K562 (cell line): ENCODE results near the gene RPS2. TPM values are rescaled to one million over a fixed set of nuclear protein-coding genes. Genes with fewer than 3 reads are reported as not detected.

ENCODE experiments used
- CREM ChIP-seq: IDR thresholded peaks from 2 replicates; pipeline ENCODE4 v1.6.1; 2014; ENCODE audit warnings: antibody characterized with exemption, low read depth
- CTBP1 ChIP-seq: fragments of 450-650 bp; IDR thresholded peaks from 2 replicates; pipeline ENCODE4 v1.6.1; 2016; ENCODE audit warnings: borderline replicate concordance
- DLX4 ChIP-seq: fragments of 250-450 bp; sonication (Bioruptor Pico); IDR thresholded peaks from 2 replicates; pipeline ENCODE4 v1.6.1; 2021; ENCODE audit warnings: mild to moderate bottlenecking
- EP400 ChIP-seq: fragments of 450-650 bp; IDR thresholded peaks from 2 replicates; pipeline ENCODE4 v1.6.1; 2017; ENCODE audit warnings: antibody characterized with exemption, mild to moderate bottlenecking, moderate library complexity
- ETV6 ChIP-seq, 3 experiments: fragments of 150-350 bp in 1 of 3; sonication (generic) in 1 of 3; formaldehyde crosslinking in 1 of 3; IDR thresholded peaks; 2 replicates each; pipeline versions ENCODE4 v1.6.1 to v1.8.0; 2014 to 2022; ENCODE audit warnings: borderline replicate concordance in 2 of 3, low read depth in 2 of 3, antibody characterized with exemption in 1 of 3, low read length in 1 of 3, mild to moderate bottlenecking in 1 of 3, missing genetic modification reagents in 1 of 3
- L3MBTL2 ChIP-seq: fragments of 450-650 bp; IDR thresholded peaks from 2 replicates; pipeline ENCODE4 v1.6.1; 2016; ENCODE audit warnings: mild to moderate bottlenecking, moderate library complexity
- MTA1 ChIP-seq: fragments of 450-650 bp; IDR thresholded peaks from 2 replicates; pipeline ENCODE4 v1.6.1; 2017; ENCODE audit warnings: borderline replicate concordance
- PPARD ChIP-seq: fragments of 250-450 bp; sonication (Bioruptor Pico); IDR thresholded peaks from 2 replicates; pipeline ENCODE4 v1.8.0; 2022; ENCODE audit warnings: inconsistent platforms, mild to moderate bottlenecking, moderate library complexity
- RBM17 ChIP-seq: fragments of 200-400 bp; formaldehyde crosslinking; IDR thresholded peaks from 2 replicates; pipeline ENCODE4 v1.6.1; 2017; ENCODE audit warnings: low read depth, mild to moderate bottlenecking, low read length, borderline replicate concordance
- SRSF7 ChIP-seq: fragments of 200-400 bp; formaldehyde crosslinking; optimal IDR thresholded peaks from 2 replicates; pipeline ENCODE3; 2017; ENCODE audit warnings: mild to moderate bottlenecking, low read depth, low read length
- SUPT5H ChIP-seq: fragments of 450-650 bp; IDR thresholded peaks from 2 replicates; pipeline ENCODE4 v1.6.1; 2016
- TAF1 ChIP-seq: IDR thresholded peaks from 2 replicates; pipeline ENCODE4 v1.6.1; 2011; ENCODE audit warnings: mild to moderate bottlenecking, low read length, moderate library complexity; ENCODE audit not compliant: insufficient read depth, control insufficient read depth, severe bottlenecking; ENCODE audit errors: extremely low read depth
- ZBTB17 ChIP-seq: fragments of 450-650 bp; formaldehyde crosslinking; IDR thresholded peaks from 2 replicates; pipeline ENCODE4 v1.4.0; 2020; ENCODE audit warnings: mild to moderate bottlenecking
- ZKSCAN1 ChIP-seq: fragments of 150-350 bp; IDR thresholded peaks from 2 replicates; pipeline ENCODE4 v1.6.1; 2016; ENCODE audit warnings: low read depth, low read length
- ZNF263 ChIP-seq: sonication (generic); formaldehyde crosslinking; IDR thresholded peaks from 2 replicates; pipeline ENCODE4 v1.8.0; 2022; ENCODE audit warnings: mild to moderate bottlenecking, missing genetic modification reagents, borderline replicate concordance
- ZNF551 ChIP-seq: fragments of 250-450 bp; sonication (Bioruptor Pico); IDR thresholded peaks from 2 replicates; pipeline ENCODE4 v1.5.0; 2021; ENCODE audit warnings: mild to moderate bottlenecking, moderate library complexity
- ZZZ3 ChIP-seq: fragments of 450-650 bp; IDR thresholded peaks from 2 replicates; pipeline ENCODE4 v1.6.1; 2016; ENCODE audit warnings: antibody characterized with exemption, mild to moderate bottlenecking, moderate library complexity
- polyA plus RNA-seq, 8 experiments: library from polyadenylated mRNA; depleted of rRNA in 4 of 8; stranded (reverse) in 5 of 8; unstranded in 3 of 8; fragments of >200 nt; fragmentation: Nextera tagmentation in 2 of 8; fragmentation: Illumina TruSeq in 1 of 8; extraction: Ambion mirVana in 2 of 8; extraction: Trizol in 1 of 8; gene quantifications; 2 replicates each; pipeline versions ENCODE4 v1.2.1 to v1.2.3, GENCODE V29; 2011 to 2014; ENCODE audit warnings: inconsistent platforms in 1 of 8, missing spikeins in 1 of 8
- total RNA-seq, 7 experiments: library from RNA; depleted of rRNA in 6 of 7; stranded (reverse); fragments of >200 nt in 6 of 7; fragmentation: Illumina TruSeq in 2 of 7; extraction: Trizol in 2 of 7; gene quantifications; 2 replicates each; pipeline versions ENCODE4 v1.2.1 to v1.2.3, GENCODE V29; 2011 to 2021; ENCODE audit warnings: low replicate concordance in 1 of 7
- TF ChIP-seq, protein P1 (sequence below): fragments of 450-650 bp; formaldehyde crosslinking; IDR thresholded peaks from 2 replicates; pipeline ENCODE4 v1.4.0; 2020; ENCODE audit warnings: mild to moderate bottlenecking, moderate library complexity
- TF ChIP-seq, protein P2 (sequence below): fragments of 250-450 bp; sonication (Bioruptor Pico); IDR thresholded peaks from 2 replicates; pipeline ENCODE4 v1.8.0; 2022; ENCODE audit warnings: inconsistent platforms
- TF ChIP-seq, protein P3 (sequence below): sonication (generic); formaldehyde crosslinking; IDR thresholded peaks from 2 replicates; pipeline ENCODE4 v1.8.0; 2022; ENCODE audit warnings: mild to moderate bottlenecking, missing genetic modification reagents

RPS2 gene
- total and polyA plus RNA-seq, 9 of the 15 experiments (the other 6 are each of a cell fraction or from before 2014, with no cell fraction given) = 834 to 4,794 (median 3,793) TPM

DNA sequence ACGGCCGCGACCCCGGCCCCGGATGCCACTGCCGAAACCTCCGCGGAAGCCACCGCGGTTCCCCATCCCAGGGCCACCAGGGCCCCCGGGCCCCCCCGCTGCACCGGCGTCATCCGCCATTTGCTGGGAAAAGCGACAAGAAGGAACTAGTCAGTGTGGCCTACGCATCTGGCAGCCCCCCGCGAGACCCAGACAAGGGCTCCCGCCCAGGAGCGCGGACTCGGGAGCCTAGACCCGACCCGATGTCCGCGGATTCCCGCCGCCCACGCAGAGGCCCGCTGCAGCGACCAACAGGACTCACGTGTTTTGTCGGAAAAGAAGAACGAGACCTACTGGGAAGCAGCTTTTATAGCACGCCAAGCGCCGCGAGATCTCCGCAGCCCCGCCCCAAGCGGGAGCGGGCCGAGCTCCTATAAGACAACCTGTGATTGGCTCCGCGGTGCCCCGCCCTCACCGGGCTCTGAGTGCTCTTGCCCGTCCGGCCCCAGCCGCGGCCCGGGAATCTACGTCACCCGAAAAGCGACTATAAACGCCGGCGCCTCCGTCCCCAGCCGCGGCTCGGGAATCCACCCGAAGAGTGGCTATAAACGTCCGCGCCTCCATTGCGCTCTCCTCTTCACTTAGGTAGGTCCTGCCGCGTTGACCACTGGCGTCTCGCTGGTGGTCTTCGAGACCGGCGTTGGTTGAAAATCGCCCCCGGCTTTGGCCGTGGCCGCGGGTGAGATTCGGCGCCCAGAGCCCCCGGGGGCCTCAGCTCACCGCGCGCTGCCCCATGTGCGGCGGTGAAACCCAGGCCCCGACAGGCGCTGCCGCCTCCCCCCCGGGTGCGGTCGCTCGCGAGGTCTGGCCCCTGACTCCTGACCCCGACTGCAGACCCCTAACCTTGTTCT lies at the start of gene RPS2 (continued):
- TF ChIP-seq TAF1 (peak; percentile 99), ZNF263 (CRISPR knock-in tag) (peak; percentile 65), ZZZ3 (peak; percentile 98), ZBTB17 (CRISPR knock-in tag) (peak; percentile 10), MTA1 (peak; percentile 98), CREM (peak; percentile 99), RBM17 (no peak), SUPT5H (peak; percentile 100), CTBP1 (no peak; the same call in 1 of the 2 replicates), L3MBTL2 (peak; percentile 75), ETV6 (IDR thresholded peaks at IDR 0.05; ENCODE audit: borderline replicate concordance in 1 of 2, low read depth in 2 of 2, low read length in 1 of 2) (no peak), ETV6 (CRISPR knock-in tag; IDR thresholded peaks at IDR 0.05; ENCODE audit: borderline replicate concordance) (no peak), PPARD (no peak), ZNF551 (CRISPR knock-in tag) (no peak), DLX4 (no peak), EP400 (peak; percentile 99), SRSF7 (no peak), ZKSCAN1 (0 out of 2 replicates have a peak, but pooled peaks have one; percentile 30)
- TF ChIP-seq, protein P1, sequence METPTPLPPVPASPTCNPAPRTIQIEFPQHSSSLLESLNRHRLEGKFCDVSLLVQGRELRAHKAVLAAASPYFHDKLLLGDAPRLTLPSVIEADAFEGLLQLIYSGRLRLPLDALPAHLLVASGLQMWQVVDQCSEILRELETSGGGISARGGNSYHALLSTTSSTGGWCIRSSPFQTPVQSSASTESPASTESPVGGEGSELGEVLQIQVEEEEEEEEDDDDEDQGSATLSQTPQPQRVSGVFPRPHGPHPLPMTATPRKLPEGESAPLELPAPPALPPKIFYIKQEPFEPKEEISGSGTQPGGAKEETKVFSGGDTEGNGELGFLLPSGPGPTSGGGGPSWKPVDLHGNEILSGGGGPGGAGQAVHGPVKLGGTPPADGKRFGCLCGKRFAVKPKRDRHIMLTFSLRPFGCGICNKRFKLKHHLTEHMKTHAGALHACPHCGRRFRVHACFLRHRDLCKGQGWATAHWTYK = peak; percentile 66; the same call in 1 of the 2 replicates
- TF ChIP-seq, protein P2, sequence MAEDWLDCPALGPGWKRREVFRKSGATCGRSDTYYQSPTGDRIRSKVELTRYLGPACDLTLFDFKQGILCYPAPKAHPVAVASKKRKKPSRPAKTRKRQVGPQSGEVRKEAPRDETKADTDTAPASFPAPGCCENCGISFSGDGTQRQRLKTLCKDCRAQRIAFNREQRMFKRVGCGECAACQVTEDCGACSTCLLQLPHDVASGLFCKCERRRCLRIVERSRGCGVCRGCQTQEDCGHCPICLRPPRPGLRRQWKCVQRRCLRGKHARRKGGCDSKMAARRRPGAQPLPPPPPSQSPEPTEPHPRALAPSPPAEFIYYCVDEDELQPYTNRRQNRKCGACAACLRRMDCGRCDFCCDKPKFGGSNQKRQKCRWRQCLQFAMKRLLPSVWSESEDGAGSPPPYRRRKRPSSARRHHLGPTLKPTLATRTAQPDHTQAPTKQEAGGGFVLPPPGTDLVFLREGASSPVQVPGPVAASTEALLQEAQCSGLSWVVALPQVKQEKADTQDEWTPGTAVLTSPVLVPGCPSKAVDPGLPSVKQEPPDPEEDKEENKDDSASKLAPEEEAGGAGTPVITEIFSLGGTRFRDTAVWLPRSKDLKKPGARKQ (CRISPR knock-in tag) = no peak
- TF ChIP-seq, protein P3, sequence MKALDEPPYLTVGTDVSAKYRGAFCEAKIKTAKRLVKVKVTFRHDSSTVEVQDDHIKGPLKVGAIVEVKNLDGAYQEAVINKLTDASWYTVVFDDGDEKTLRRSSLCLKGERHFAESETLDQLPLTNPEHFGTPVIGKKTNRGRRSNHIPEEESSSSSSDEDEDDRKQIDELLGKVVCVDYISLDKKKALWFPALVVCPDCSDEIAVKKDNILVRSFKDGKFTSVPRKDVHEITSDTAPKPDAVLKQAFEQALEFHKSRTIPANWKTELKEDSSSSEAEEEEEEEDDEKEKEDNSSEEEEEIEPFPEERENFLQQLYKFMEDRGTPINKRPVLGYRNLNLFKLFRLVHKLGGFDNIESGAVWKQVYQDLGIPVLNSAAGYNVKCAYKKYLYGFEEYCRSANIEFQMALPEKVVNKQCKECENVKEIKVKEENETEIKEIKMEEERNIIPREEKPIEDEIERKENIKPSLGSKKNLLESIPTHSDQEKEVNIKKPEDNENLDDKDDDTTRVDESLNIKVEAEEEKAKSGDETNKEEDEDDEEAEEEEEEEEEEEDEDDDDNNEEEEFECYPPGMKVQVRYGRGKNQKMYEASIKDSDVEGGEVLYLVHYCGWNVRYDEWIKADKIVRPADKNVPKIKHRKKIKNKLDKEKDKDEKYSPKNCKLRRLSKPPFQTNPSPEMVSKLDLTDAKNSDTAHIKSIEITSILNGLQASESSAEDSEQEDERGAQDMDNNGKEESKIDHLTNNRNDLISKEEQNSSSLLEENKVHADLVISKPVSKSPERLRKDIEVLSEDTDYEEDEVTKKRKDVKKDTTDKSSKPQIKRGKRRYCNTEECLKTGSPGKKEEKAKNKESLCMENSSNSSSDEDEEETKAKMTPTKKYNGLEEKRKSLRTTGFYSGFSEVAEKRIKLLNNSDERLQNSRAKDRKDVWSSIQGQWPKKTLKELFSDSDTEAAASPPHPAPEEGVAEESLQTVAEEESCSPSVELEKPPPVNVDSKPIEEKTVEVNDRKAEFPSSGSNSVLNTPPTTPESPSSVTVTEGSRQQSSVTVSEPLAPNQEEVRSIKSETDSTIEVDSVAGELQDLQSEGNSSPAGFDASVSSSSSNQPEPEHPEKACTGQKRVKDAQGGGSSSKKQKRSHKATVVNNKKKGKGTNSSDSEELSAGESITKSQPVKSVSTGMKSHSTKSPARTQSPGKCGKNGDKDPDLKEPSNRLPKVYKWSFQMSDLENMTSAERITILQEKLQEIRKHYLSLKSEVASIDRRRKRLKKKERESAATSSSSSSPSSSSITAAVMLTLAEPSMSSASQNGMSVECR (CRISPR knock-in tag) = peak; percentile 91; the same call in 1 of the 2 replicates
